Effector CD8-positive, alpha-beta T cell (primary cell): ENCODE measurements around the gene DCD.
"Not testable (repeated sequence)": the region's sequence is repeated elsewhere in the genome, so short reads cannot be mapped to it uniquely, and the experiment has no call there.

Experiments used
- DNase-seq: peaks from one replicate; lab custom pipeline; 2025; lab: John Stamatoyannopoulos, UW

The DCD gene

GRCh38 chr12:54653025-54653424, 4.9 kb upstream of the DCD start:
- DNase-seq = no peak

- DNase-seq = no peak
Measured at GRCh38 chr12:54650889-54651288, 2.7 kb upstream of the DCD start.

GRCh38 chr12:54650409-54650808, 2.2 kb upstream of the DCD start:
- DNase-seq = no peak

GRCh38 chr12:54649825-54650224, 1.7 kb upstream of the DCD start:
- DNase-seq = no peak

GRCh38 chr12:54641554-54641953, 6.6 kb downstream of the DCD start:
- no peak for DNase-seq

- no peak for DNase-seq
Measured at GRCh38 chr12:54641089-54641488, 7.1 kb downstream of the DCD start.

GRCh38 chr12:54639112-54639511, 9.1 kb downstream of the DCD start:
- not testable (repeated sequence) for DNase-seq

- DNase-seq = no peak
Measured at GRCh38 chr12:54634795-54635194, 13.4 kb downstream of the DCD start, which contains the start of gene LACRT. Gene LACRT, minus strand, starts transcription at chr12:54634895. Its CDS starts 54 bp downstream, at chr12:54634841.

- no peak for DNase-seq
Measured at GRCh38 chr12:54631988-54632728, 16.0 kb downstream of the DCD start.

GRCh38 chr12:54631551-54631950, 16.6 kb downstream of the DCD start:
- no peak for DNase-seq

GRCh38 chr12:54629925-54630324, 18.2 kb downstream of the DCD start:
- DNase-seq = no peak

- DNase-seq = no peak
Measured at GRCh38 chr12:54628186-54628846, 19.8 kb downstream of the DCD start.

- no peak for DNase-seq
Measured at GRCh38 chr12:54627304-54627703, 20.9 kb downstream of the DCD start.

GRCh38 chr12:54625598-54625997, 22.6 kb downstream of the DCD start:
- DNase-seq = no peak

GRCh38 chr12:54624315-54625279, 23.6 kb downstream of the DCD start:
- DNase-seq = no peak

- no peak for DNase-seq
Measured at GRCh38 chr12:54622463-54623183, 25.5 kb downstream of the DCD start.

- no peak for DNase-seq
Measured at GRCh38 chr12:54616933-54617680, 31.1 kb downstream of the DCD start.

GRCh38 chr12:54612225-54612750, 35.9 kb downstream of the DCD start:
- DNase-seq = no peak

GRCh38 chr12:54611715-54612149, 36.4 kb downstream of the DCD start:
- no peak for DNase-seq

GRCh38 chr12:54608769-54609168, 39.4 kb downstream of the DCD start:
- no peak for DNase-seq

- no peak for DNase-seq
Measured at GRCh38 chr12:54608156-54608555, 40.0 kb downstream of the DCD start.
